HG02938 (cell line): Measurements from ENCODE around the gene CAPN5.

ENCODE experiments used
- ATAC-seq: cut with Tn5 transposase; IDR thresholded peaks from one replicate; pipeline ENCODE4 v1.9.1; 2021; ENCODE audit warnings: mild to moderate bottlenecking, moderate library complexity; ENCODE audit not compliant: unreplicated experiment

The CAPN5 gene

DNA sequence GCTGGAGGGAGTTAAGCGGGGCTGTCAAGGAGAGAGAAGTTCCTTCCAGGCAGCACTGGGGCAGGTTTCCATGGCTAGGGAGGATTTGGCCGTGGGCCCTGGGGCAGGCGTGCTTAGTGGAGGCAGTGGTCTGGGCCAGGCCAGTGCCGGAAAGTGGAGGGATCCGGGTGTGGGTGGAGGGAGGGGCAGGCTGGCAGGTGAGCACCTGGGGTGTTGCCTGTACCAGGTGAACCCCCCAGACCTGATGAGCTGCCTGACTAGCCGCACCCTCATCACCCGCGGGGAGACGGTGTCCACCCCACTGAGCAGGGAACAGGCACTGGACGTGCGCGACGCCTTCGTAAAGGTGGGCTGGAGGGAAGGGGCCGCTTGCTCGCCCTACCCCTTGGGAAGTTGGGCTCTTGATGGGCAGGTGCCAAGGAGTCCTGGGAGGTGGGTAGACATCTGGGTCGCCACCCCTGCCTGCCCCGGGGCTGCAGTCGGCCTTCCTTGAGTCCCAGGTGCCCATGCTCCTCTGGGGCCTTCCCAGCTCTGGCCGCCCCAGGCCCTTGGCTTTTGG, 93.2 kb downstream of the CAPN5 start:
- no peak for ATAC-seq

- no peak for ATAC-seq
These were observed 96.5 kb downstream of the CAPN5 start for GRCh38 chr11:77163271-77163670.

DNA sequence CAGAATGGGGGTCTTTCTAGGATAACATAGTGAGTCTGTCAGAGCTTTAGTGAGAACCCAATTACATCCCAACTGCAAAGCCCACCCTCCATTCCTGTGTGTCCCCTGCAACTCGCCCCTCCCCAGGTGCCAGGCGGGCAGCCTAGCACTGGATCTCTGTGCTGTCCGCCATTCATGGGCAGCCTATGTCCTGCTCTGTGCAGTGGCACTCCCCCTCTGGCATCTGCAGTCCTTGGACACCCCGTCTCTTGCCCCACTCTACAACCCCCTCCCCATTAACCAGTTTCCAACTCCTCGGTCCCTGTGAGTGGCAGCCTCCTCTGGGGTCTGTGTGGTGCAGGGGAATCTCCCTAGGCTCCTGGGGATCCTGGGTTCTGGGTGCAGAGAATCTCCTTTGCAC, 98.3 kb downstream of the CAPN5 start:
- ATAC-seq = no peak

DNA sequence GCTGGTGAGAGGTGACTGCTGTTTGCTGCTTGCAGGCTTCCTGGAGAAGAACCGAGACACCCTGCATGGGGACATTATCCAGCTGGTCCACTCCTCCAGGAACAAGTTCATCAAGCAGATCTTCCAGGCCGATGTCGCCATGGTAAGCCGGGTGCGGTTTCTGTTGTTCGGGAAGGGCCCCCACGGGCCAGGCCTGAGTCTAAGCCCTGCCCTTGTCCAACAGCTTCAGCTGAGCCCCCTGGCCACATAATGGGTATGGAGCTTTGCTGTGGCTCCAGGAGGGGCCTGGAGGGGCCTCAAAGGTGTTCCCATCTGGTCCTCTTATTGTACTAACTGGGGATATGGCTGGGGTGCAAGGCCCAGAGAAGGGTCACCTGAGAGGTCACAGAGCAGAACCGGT, 99.2 kb downstream of the CAPN5 start:
- no peak for ATAC-seq

GRCh38 chr11:77167111-77167626, 100.4 kb downstream of the CAPN5 start:
- ATAC-seq = no peak

DNA sequence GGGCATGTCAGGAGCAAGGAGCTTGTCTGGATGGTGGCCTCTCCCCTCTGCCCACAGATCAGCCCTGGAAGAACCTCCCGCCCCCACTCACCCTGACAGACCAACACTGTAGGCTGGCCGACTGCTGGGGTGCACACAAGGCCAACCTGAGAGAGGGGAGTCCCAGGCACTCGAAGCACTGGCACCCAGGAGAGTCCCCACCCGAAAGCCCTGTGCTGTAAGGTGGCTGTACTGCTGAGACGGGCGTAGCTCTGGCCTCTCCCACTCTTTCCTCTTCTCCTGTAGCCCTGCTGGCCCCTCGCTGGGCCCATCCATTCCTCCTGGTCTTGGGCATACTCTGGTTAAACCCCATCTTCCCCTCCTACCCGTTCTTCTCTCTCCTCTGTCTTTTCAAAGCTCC, 101.0 kb downstream of the CAPN5 start:
- no peak for ATAC-seq

GRCh38 chr11:77170107-77170506, 103.3 kb downstream of the CAPN5 start:
- no peak for ATAC-seq

DNA sequence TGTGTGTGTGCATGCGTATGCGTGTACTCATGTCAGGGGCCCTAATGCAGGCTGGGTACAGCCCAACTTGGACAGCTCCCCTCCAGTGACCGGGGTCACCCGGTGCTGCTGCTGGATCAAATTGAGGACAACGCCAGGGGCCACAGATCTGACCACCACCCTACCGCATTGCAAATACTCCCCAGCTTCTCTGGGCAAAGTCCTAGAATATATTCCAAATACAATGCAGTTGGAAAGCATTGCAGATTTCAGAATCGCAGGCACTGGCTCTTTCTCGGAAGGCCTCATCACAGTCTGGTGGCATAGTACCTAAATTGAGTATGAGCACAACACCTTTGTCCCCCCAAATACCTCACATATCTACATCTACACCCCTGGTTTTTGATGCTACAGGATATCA, 104.5 kb downstream of the CAPN5 start:
- ATAC-seq = no peak

DNA sequence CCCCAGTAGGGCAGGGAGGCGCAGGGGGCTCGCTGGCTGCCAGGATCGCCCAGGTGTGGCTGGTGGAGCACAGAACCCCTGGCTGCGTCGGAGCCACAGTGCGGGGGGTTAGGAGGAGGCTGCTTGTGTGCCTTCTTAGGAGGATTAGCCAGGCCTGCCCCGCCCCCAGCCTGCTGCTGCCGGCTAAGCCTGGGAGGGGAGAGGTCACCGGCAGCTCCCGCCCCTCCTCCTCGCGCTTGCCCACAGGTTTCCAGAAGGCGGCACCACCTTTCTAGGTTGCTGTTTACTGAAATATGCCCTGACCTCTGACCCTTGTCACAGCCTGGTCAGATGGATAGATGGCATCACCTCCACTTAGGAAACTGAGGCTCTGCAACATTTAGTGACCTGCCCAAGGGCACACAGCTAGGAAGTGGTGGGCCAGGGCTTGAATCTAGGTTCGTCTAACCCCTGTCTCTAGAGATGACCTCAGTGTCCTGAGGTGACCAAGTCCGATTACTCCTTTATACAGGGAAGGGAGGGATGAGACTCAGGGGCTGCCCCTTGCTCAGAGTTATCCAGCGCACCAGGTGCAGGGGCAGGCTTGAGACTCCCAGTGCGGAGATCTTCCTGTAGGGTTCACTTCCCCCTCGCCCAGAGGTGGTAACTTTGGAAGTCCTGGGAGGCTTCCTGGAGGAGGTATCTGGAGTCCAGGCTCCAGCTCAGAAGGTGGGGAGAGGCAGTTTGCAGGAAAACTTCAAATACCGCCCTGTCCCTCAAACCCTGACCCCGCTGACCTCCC, 105.3 kb downstream of the CAPN5 start:
- ATAC-seq = no peak

- ATAC-seq = no peak
These were observed 105.9 kb downstream of the CAPN5 start for GRCh38 chr11:77172666-77172982.

DNA sequence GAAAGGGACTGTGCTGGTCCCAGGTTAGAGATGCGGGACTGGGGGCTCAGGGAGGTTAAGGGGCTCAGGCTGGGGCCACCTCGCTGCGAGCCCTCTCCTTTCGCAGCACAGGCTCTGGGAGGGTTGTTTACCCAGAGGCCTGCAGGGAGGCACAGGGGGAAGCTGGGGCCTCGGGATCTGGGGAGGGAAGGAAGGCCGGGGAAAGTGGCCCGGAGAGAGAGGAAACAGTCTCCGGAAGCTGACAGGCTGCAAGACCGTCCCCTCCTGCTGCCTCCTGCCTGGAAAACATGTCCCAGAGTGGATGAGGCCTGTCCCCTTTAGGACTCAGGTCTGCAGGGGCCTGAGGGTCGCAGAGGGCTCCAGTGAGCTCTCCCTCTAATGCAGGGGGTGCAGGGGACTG, 106.7 kb downstream of the CAPN5 start:
- ATAC-seq = no peak

DNA sequence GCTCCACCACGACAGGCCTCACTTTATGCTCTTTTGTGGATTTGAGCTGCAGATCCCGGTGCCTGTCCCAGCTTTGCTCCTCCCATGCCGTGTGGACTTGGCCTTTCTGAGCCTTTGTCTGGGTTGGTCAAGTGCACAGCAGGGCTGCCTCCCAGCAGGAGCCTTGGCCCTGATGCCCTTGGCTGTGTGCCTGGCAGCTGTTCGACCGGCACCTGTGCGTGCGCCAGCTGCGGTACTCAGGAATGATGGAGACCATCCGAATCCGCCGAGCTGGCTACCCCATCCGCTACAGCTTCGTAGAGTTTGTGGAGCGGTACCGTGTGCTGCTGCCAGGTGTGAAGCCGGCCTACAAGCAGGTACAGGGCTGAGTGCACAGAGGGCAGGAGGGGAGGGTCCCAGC, 107.8 kb downstream of the CAPN5 start:
- ATAC-seq = no peak

GRCh38 chr11:77175021-77175842, 108.5 kb downstream of the CAPN5 start:
- no peak for ATAC-seq
